Calu3 (cell line): ENCODE results near the gene SUMO2. TPM values are rescaled to one million over a fixed set of nuclear protein-coding genes. Genes with fewer than 3 reads are reported as not detected.
"Not testable (repeated sequence)": the region's sequence is repeated elsewhere in the genome, so short reads cannot be mapped to it uniquely, and the experiment has no call there.

Source experiments
- BruUV-seq: library from RNA; stranded (reverse); fragments of 400-500 nt; replicated peaks from 2 replicates; lab custom pipeline; 2021; lab: Mats Ljungman, UMichigan
- CTCF ChIA-PET: fragments of 300-600 bp; sonication (Branson Sonifier 250); formaldehyde crosslinking; loops from one replicate; lab custom pipeline; 2022; ENCODE audit warnings: antibody characterized with exemption; lab: Charles Lee
- DNase-seq: peaks from one replicate; pipeline ENCODE4 v3.0.0; 2022
- H3K27ac Mint-ChIP-seq: one replicate; pipeline ENCODE4 v1.8.0; 2022; ENCODE audit warnings: mixed read lengths; ENCODE audit not compliant: unreplicated experiment
- H3K27me3 Mint-ChIP-seq: one replicate; pipeline ENCODE4 v1.8.0; 2022; ENCODE audit warnings: mixed read lengths; ENCODE audit not compliant: unreplicated experiment
- H3K36me3 Mint-ChIP-seq: one replicate; pipeline ENCODE4 v1.8.0; 2022; ENCODE audit warnings: mild to moderate bottlenecking, moderate library complexity, mixed read lengths; ENCODE audit not compliant: insufficient read depth, unreplicated experiment
- H3K4me1 Mint-ChIP-seq: one replicate; pipeline ENCODE4 v1.8.0; 2022; ENCODE audit warnings: mild to moderate bottlenecking, low read depth, mixed read lengths; ENCODE audit not compliant: unreplicated experiment
- H3K4me3 Mint-ChIP-seq: one replicate; pipeline ENCODE4 v1.8.0; 2022; ENCODE audit warnings: mild to moderate bottlenecking, low read depth, moderate library complexity, mixed read lengths; ENCODE audit not compliant: unreplicated experiment
- H3K9me3 Mint-ChIP-seq: one replicate; pipeline ENCODE4 v1.8.0; 2022; ENCODE audit warnings: low read depth, mixed read lengths; ENCODE audit not compliant: unreplicated experiment
- intact Hi-C: fragments of 100-400 bp; cut with micrococcal nuclease; formaldehyde crosslinking; loops from one replicate; pipeline ENCODE4 v1.10.0; 2022; ENCODE audit not compliant: unreplicated experiment
- total RNA-seq: library from RNA; stranded (reverse); gene quantifications from 2 replicates; pipeline ENCODE4 v1.2.3, GENCODE V29; 2022
- TF ChIP-seq, protein P1 (sequence below): fragments of 200-600 bp; IDR thresholded peaks from one replicate; pipeline ENCODE4 v1.8.0; 2022; ENCODE audit warnings: antibody characterized with exemption; ENCODE audit not compliant: unreplicated experiment

Gene SUMO2
- total RNA-seq, 1 experiment from 2014 or later = 429 TPM

GRCh38 chr17:75174996-75175395 is 7.8 kb downstream of the SUMO2 start:
- no TSS peak for BruUV-seq
- Mint-ChIP-seq H3K9me3 (no peaks in the 10 kb centered on the region), H3K36me3 (peaks cover 80% of the 10 kb centered on the region), H3K4me3 (no peak overlapping the region), H3K4me1 (no peaks in the 10 kb centered on the region), H3K27me3 (no peaks in the 10 kb centered on the region), H3K27ac (no peak overlapping the region)
- intact Hi-C loops = loop anchor here (5.0 kb wide), 1 partner anchor 63 kb away; no protein-coding TSS in a partner anchor
- TF ChIP-seq, protein P1, sequence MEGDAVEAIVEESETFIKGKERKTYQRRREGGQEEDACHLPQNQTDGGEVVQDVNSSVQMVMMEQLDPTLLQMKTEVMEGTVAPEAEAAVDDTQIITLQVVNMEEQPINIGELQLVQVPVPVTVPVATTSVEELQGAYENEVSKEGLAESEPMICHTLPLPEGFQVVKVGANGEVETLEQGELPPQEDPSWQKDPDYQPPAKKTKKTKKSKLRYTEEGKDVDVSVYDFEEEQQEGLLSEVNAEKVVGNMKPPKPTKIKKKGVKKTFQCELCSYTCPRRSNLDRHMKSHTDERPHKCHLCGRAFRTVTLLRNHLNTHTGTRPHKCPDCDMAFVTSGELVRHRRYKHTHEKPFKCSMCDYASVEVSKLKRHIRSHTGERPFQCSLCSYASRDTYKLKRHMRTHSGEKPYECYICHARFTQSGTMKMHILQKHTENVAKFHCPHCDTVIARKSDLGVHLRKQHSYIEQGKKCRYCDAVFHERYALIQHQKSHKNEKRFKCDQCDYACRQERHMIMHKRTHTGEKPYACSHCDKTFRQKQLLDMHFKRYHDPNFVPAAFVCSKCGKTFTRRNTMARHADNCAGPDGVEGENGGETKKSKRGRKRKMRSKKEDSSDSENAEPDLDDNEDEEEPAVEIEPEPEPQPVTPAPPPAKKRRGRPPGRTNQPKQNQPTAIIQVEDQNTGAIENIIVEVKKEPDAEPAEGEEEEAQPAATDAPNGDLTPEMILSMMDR = no peak
- CTCF ChIA-PET = no interaction called here
- no peak for DNase-seq

- TF ChIP-seq, protein P1 = no peak
- H3K27me3 Mint-ChIP-seq = no peaks in the 10 kb centered on the region
- BruUV-seq = no TSS peak
- H3K4me3 Mint-ChIP-seq = no peak overlapping the region
- no peak for DNase-seq
- H3K4me1 Mint-ChIP-seq = no peaks in the 10 kb centered on the region
- intact Hi-C loops = loop anchor here (5.0 kb wide), 1 partner anchor 61 kb away; no protein-coding TSS in a partner anchor
- H3K9me3 Mint-ChIP-seq = no peaks in the 10 kb centered on the region
- no peak overlapping the region for H3K27ac Mint-ChIP-seq
- CTCF ChIA-PET = interaction anchor here (0.7 kb wide), 2 partner anchors 64 to 207 kb away, joined by 3 to 6 read pairs; no protein-coding TSS in a partner anchor
- H3K36me3 Mint-ChIP-seq = peaks cover 75% of the 10 kb centered on the region
Measured at GRCh38 chr17:75173526-75173925, 9.2 kb downstream of the SUMO2 start.

- no peaks in the 10 kb centered on the region for H3K27me3 Mint-ChIP-seq
- intact Hi-C loops = no loop called here
- no peak overlapping the region for H3K4me3 Mint-ChIP-seq
- no peaks in the 10 kb centered on the region for H3K9me3 Mint-ChIP-seq
- TF ChIP-seq, protein P1 = no peak
- H3K4me1 Mint-ChIP-seq = no peaks in the 10 kb centered on the region
- CTCF ChIA-PET = interaction anchor here (0.7 kb wide), 1 partner anchor 98 kb away, joined by 6 read pairs; no protein-coding TSS in a partner anchor
- no TSS peak for BruUV-seq
- DNase-seq = no peak
- H3K27ac Mint-ChIP-seq = no peak overlapping the region
- H3K36me3 Mint-ChIP-seq = peaks cover 67% of the 10 kb centered on the region
Measured at GRCh38 chr17:75168998-75169397, 13.8 kb downstream of the SUMO2 start.

DNA sequence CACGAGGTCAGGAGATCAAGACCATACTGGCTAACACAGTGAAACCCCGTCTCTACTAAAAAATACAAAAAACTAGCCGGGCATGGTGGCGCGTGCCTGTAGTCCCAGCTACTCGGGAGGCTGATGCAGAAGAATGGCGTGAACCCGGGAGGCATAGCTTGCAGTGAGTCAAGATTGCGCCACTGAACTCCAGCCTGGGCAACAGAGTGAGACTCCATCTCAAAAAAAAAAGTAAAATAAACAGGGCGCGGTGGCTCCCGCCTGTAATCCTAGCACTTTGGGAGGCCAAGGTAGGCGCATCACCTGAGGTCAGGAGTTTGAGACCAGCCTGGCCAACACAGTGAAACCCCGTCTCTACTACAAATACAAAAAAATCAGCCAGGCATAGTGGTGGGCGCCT is 18.2 kb downstream of the SUMO2 start:
- H3K27me3 Mint-ChIP-seq, H3K4me3 Mint-ChIP-seq, DNase-seq, H3K27ac Mint-ChIP-seq, H3K9me3 Mint-ChIP-seq, intact Hi-C loops, BruUV-seq: not testable (repeated sequence)
- CTCF ChIA-PET = interaction anchor here (0.6 kb wide), 1 partner anchor 20 kb away, joined by 3 read pairs; no protein-coding TSS in a partner anchor
- Mint-ChIP-seq H3K36me3 (peaks cover 44% of the 10 kb centered on the region), H3K4me1 (peaks cover 10% of the 10 kb centered on the region)

- no peaks in the 10 kb centered on the region for H3K27me3 Mint-ChIP-seq
- TF ChIP-seq, protein P1 = no peak
- CTCF ChIA-PET = no interaction called here
- peaks cover 39% of the 10 kb centered on the region for H3K36me3 Mint-ChIP-seq
- H3K27ac Mint-ChIP-seq = no peak overlapping the region
- intact Hi-C loops = no loop called here
- H3K4me3 Mint-ChIP-seq = no peak overlapping the region
- H3K9me3 Mint-ChIP-seq = no peaks in the 10 kb centered on the region
- no TSS peak for BruUV-seq
- peaks cover 17% of the 10 kb centered on the region for H3K4me1 Mint-ChIP-seq
- no peak for DNase-seq
Measured at GRCh38 chr17:75163074-75163473, 19.7 kb downstream of the SUMO2 start.
